NCI-H774 (cell line): ENCODE data around the gene CKM.
"Not testable (repeated sequence)": the region's sequence is repeated elsewhere in the genome, so short reads cannot be mapped to it uniquely, and the experiment has no call there.

Experiments used
- DNase-seq: peaks from one replicate; lab custom pipeline; 2025; lab: John Stamatoyannopoulos, UW

Gene CKM

DNA sequence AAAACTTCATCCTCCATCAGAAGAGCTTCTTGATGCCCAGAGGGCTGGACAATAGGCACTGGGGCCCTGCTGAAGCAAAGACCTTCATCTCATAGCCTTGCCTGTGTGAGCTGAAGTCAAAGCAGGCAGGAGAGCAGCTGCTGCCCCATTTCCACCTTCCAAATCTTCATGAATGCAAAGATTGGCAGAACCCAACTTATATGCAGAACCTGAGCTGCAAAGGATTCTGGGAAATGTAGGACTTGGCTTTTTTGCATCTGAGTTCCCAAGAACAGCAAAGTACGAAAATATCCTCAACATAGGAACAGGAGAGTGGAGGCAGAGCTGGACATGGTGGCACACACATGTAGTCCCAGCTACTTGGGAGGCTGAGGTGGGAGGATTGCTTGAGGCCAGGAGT is 30.8 kb downstream of the CKM start:
- no peak for DNase-seq

DNA sequence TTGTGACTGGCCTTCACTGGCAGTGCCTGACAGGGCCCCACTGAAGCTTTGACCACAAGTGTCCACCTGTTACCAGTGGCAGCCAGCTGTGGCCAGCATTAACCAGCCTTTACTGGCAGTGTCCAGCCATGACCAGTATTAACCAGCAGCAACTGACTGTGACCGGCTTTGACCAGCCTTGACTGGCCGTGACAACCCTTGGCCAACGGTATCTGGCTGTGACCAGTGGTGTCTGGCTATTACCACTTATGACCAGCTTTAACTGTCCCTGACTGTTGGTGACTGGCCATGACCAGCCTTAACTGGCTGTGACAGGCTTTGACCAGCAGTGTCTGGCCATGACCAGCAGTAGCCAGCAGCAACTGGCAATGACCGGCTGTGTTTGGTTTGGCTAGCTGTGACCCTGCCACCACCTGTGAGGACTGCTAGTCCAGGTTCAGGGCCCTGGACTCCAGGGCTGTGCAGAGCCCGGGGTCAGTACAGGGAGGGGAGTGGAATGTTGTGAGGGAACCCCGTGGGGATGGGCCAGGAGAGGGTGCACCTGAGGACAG is 32.2 kb downstream of the CKM start:
- no peak for DNase-seq

DNA sequence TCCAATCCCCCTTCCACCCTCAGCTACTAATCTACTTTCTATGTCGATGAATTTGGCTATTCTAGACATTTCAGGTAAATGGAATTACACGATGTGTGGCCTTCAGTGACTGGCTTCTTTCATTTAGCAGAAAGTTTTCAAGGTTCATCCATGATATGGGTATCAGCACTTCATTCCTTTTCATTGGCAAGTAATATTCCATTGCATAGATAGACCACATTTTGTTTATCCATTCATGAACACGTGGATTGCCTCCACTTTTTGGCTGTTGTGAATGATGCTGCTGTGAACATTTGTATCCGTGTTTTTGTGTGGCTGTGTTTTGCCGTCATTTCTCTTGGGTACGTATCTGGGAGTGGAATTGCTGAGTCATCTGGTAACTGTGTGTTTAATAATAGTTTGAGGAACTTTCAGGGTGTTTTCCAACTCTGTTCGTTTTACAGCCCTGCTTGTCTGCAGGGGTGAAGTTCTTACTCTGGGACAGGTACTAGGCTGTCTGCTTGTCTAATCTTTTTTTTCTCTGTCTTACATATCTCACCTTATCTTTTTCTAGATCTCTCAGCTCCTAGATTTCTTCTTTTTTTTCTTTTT is 39.1 kb downstream of the CKM start:
- DNase-seq, result no peak

DNA sequence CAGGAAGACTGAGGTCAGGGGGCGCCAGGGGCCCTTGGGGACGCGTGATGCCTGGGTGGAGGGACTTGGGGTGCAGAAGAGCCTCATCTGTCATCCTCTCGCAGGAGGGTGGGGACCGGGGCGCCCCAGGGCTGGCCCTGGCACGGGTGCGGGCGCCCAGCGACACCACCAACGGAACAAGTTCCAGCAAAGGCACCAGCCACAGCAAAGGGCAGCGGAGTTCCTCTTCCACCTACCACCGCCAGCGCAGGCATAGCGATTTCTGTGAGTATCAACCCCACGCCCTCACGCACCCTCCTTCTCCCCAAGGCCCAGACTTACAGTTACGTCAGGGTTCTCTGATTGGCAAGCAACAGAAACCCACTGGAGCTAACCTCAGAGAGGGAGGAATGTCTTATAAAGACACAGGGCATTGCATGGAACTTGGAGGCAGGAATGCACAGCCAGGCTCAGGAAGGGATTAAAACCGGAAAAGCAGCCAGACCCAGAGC is 42.2 kb downstream of the CKM start:
- no peak for DNase-seq

DNA sequence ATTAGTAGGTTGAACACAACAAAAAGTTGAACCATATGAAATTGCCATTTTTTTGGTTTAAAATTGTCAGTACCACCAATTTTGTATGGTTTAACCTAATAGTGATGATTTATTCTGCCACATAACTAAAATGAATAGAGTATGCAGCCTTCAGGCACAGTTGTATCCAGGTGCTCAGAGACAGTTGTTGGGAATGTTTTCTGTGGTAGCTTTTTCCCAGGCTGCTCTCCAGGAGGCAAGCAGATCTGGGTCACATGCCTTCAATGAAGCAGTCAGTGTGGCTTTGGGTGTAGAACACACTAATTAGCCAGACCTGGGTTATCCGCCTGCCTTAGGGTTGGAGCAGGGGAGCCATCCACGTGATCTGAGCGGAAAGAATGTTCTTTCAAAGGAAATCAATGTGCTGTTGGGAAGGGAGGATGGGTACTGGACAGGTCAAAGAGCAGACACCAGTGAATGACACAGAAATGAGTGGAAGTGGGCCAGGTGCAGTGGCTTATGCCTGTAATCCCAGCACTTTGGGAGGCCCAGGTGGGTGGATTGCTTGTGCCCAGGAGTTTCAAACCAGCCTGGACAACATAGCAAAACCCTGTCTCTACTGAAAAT is 43.0 kb downstream of the CKM start:
- DNase-seq, result no peak

DNA sequence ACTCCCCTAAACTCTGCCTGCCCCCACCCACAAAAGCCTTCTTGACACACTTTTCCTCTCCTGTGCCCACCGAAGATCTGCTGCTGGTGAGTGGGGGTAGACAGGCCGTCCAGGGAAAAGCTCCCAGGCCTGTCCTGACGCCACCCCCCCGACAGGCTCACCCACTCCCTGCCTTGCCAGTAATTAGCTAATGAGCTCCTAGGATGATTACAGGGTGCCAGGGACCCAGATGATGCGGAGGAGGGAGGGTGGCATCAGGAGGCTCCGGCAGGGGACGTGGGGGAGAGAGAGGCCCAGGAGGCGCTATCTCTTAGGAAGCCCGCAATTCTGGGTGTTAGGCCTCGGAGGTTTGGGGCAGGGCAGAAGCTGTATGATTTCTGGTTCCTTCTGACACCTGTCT is 44.6 kb downstream of the CKM start:
- DNase-seq, result no peak

DNA sequence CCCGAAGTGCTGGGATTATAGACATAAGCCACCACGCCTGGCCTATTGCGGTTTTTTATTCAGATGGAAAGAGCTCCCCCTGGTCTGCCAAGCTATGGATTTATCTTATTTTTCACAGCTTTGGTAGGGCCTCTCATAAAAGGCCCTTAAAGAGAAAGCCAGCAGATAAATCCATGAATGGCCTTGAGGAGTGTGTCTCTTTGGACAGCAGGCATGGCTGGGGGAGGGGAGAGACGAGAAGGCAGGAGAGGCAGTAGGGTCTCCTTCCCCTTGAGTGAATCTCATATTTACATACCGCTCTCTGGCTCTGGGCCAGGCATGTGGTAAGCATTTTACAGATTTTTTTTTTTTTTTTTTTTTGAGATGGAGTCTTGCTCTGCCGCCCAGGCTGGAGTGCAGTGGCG is 46.4 kb downstream of the CKM start:
- DNase-seq, result no peak

DNA sequence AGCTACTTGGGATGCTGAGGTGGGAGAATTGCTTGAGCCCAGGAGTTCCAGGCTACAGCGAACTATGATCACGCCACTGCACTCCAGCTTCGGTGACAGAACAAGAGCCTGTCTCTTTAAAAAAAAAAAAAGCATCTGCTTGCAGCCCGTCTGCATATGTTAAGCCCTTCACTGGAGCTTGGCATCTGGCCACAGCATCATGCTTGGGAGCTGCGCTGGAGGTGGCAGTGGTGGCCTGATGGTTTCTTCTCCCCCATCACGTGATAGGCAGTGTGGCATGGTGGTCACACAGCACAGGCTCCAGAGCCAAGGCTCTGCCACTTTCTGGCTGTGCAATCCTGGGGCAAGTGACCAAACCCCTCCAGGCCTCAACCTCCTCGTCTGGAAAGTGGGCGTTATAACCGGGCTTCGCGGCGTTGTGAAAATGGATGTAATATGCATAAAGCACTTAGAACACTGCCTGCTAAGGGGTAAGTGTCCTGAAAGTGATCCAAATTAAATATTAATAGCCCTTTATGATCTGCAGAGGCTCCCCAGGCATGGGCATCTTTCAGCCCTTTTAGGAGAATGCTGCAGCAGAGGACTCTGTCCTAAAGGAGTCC is 47.2 kb downstream of the CKM start:
- DNase-seq, result no peak

DNA sequence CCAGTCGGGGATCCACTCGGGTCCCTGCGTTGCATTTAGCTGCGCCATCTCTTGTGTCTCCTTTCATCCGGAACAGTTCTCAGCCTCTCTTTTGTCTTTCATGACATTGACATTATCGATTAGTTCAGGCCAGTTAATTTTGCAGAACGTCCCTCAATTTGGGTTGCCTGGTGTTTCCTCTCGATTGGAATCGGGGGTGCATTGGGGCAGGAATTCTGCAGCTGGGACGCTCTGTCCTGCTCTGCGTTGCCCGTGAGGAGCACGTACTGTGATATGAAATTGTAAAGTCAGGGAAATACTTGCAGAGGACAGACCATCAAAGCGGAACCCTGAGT is 49.2 kb downstream of the CKM start:
- no peak for DNase-seq

DNA sequence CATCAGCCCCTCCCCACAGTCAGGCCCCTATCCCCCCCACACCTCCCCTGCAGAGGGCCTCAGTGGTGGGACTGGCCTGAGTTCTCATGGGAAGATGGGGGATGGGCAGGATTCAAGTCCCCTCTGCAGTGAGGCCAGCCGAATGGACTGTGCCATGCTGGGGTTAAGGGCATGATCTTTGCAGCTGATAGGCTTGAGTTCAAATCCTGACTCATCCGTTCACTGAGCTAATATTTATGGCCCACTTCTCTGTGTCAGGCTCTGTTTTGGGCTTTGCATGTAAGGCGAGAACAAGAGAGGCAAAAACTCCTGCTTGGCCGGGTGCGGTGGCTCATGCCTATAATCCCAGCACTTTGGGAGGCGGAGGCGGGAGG is 51.0 kb downstream of the CKM start:
- no peak for DNase-seq

DNA sequence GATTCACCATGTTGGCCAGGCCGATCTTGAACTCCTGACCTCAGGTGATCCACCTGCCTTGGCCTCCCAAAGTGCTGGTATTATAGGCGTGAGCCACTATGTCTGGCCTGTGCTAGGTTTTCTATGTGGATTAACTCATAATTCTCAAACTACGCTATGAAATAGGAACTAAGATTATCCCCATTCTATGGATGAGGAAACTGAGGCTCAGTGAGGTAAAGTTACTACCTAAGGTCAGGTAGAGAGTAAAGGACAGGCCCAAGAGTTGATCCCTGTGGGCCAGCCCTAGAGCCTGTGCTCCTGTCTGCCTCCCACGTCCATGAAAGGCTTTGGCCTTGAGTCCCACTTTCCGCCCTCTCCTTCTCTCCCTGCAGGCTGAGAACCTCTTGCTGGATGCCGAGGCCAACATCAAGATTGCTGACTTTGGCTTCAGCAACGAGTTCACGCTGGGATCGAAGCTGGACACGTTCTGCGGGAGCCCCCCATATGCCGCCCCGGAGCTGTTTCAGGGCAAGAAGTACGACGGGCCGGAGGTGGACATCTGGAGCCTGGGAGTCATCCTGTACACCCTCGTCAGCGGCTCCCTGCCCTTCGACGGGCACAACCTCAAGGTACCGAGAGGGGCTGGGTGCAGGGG is 51.5 kb downstream of the CKM start:
- DNase-seq, result no peak

DNA sequence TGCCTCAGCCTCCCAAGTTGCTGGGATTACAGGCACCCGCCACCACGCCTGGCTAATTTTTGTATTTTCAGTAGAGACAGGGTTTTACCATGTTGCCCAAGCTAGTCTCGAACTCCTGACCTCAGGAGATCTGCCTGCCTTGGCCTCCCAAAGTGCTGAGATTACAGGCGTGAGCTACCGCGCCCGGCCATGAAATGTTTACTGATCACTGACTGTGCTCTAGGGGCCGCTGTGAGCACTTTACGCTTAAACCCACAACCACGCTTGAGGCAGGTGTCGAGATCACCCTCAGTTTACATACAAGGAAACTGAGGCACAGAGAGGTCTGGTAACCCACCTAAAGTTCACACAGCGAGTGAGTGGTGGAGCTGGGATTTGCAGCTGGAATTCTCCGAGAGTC is 52.7 kb downstream of the CKM start:
- DNase-seq, result not testable (repeated sequence)

DNA sequence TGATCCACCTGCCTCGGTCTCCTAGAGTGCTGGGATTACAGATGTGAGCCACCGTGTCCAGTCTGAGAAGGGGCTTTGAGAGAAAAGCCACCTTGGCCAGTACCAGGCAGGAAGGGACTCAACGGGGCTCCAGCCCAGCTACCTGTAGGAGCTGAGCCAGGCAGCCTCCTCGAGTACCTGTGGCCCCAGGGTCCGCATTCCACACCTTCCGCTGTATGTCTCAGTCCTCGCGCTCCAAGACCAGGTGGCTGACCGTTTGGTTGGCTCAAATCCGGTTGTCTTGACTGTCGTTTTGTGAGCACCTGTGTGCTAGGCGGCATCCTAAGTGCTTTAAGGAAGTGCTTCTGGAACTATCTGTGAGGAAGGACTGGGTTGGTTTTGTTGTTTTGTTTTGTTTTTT is 55.4 kb downstream of the CKM start:
- no peak for DNase-seq

DNA sequence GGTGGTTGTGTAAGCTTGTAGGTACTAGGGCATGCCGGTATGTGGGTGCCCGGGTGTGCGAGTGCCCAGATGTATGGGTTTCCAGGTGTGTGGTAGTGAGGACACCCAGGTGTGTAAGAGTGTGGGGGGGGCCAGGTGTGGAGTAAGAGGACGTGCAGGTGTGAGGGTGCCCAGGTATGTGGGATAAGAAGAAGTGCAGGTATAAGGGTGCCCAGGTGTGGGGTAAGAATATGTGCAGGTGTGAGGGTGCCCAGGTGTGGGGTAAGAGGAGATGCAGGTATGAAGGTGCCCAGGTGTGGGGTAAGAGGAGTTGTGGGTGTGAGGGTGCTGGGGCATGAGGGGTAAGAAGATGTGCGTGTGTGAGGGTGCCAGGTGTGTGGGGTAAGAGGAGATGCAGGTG is 57.3 kb downstream of the CKM start:
- DNase-seq, result no peak

DNA sequence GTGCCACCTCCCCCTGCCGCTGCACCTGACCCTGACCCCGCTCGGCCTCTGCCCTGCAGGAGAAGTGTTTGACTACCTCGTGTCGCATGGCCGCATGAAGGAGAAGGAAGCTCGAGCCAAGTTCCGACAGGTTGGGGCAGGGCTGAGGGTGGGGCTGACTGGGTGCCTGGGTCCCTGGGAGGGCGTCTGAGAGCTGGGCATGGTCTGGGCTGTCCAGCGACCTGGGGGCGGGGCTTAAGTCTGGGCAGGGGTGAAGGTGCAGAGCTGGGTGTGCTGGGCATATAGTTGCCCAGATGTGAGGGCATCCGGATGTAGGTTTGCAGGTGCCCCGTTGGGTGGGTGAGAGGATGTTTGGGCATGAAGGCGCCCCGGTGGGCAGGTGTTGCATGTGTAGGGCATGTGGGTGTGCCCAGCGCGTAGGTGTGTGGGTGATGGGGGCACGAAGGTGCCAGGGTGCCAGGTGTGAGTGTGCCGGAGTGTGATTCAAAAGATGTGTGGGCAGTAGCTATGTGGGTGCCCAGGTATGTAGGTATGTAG is 57.8 kb downstream of the CKM start:
- no peak for DNase-seq

DNA sequence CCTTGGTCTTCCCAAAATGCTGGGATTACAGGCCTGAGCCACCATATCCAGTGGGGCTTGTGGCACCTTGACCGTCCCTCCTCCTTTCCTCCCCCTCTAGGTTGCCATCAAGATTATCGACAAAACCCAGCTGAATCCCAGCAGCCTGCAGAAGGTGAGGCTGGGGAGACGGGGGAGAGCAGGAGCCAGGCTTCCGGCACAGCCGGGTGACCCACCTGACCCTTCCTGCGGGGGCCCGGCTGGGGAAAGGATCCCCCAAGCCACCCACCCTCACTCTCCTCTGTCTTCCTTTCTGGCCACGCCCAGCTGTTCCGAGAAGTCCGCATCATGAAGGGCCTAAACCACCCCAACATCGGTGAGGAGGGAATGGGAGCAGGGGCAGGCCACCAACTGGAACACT is 59.7 kb downstream of the CKM start:
- DNase-seq, result no peak

DNA sequence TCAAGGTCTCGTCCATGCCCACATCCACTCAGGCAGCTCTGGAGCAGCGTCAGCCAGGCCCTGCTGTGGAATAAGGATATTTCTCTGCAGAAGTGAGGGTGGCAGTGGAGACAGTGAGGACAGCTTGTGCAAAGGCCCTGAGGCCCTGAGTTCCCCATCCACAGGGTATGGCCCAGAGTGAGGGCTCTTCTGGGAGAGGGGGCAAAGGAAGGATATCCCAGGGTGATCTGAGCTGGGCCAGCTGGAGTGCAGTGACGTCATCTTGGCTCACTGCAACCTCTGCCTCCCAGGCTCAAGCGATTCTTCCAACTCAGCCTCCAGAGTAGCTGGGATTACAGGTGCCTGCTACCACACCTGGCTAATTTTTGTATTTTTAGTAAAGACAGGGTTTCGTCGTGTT is 60.1 kb downstream of the CKM start:
- DNase-seq, result no peak

DNA sequence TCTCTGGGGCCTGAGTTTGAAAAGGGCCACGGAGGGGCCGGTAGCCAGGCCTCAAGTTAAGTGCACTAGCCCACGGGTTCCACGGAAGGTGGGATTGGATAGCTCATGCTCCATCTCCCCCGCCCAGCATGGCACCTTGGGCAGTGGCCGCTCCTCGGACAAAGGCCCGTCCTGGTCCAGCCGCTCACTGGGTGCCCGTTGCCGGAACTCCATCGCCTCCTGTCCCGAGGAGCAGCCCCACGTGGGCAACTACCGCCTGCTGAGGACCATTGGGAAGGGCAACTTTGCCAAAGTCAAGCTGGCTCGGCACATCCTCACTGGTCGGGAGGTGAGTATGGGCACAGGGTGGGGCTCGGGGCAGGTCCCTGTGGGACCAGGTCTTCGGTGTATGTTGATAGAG is 63.8 kb downstream of the CKM start:
- DNase-seq, result no peak

DNA sequence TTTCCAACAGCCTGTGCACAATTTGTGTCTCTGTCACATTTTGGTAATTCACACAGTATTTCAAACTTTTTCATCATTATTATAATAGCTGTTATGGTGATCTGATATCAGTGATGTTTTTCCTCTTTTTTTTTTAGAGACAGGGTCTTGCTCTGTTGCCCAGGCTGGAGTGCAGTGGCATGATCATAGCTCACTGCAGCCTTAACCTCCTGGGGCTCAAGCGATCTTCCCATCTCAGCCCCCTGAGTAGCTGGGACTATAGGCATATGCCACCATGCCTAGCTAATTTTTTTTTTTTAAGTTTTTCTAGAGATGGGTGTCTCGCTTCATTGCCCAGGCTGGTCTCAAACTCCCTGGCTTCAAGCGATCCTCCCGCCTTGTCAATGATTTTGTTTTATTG is 65.8 kb downstream of the CKM start:
- DNase-seq, result no peak
